ENCODE results near the gene TMEM178B.

Gene TMEM178B

DNA sequence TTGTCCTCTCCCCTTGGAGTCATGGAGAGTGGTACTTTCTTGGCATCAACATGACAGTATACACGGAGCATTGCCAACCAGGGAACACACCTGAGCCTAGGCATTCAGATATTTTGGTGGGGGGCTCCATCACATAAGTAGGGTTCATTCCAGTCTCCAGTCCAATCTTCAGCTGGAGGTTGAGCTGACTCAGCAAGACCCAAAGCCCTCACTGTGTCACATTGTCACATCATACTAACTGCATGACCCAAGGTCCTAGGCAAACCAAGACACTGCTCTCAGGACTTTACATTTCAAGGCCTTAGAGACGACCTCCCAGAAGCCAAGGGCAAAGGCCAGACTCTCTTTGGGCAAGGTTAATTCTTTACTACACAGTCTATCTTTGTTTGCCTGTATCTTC is 190.1 kb downstream of the TMEM178B start:
- in situ Hi-C loops (cut with HindIII; ENCODE audit: low sequenced_read_pairs) = loop anchor here (5.0 kb wide), 1 partner anchor 53 kb away; no protein-coding TSS in a partner anchor
- H3K4me3 ChIP-seq (ENCODE audit: low read depth, low read length) = no peak overlapping the region
- TF ChIP-seq, protein P1, sequence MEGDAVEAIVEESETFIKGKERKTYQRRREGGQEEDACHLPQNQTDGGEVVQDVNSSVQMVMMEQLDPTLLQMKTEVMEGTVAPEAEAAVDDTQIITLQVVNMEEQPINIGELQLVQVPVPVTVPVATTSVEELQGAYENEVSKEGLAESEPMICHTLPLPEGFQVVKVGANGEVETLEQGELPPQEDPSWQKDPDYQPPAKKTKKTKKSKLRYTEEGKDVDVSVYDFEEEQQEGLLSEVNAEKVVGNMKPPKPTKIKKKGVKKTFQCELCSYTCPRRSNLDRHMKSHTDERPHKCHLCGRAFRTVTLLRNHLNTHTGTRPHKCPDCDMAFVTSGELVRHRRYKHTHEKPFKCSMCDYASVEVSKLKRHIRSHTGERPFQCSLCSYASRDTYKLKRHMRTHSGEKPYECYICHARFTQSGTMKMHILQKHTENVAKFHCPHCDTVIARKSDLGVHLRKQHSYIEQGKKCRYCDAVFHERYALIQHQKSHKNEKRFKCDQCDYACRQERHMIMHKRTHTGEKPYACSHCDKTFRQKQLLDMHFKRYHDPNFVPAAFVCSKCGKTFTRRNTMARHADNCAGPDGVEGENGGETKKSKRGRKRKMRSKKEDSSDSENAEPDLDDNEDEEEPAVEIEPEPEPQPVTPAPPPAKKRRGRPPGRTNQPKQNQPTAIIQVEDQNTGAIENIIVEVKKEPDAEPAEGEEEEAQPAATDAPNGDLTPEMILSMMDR (IDR thresholded peaks at IDR 0.05; ENCODE audit: low read depth, low read length, missing control alignments) = no peak
- no peak for DNase-seq (ENCODE audit: low read depth)

DNA sequence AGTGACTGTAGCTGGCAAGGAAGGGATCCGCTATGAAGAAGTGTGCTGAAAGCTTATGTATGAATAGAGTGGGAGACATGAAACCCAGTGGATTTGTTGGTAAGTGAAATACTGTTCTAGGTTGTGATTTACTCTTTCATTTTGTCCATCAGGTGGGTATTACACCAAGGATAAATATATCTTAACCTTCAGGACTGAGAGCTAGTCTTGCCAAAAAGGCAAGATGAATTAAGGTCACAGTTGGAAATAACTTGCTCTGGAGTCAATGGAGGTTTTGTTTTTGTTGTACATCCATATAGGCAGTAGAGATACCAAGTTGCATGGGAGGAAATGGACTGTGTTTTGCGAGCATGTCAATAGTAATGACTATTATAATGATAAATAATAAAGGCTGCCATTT is 190.6 kb downstream of the TMEM178B start:
- TF ChIP-seq, protein P1 (IDR thresholded peaks at IDR 0.05; ENCODE audit: low read depth, low read length, missing control alignments) = no peak
- no peak for DNase-seq (ENCODE audit: low read depth)
- no peak overlapping the region for H3K4me3 ChIP-seq (ENCODE audit: low read depth, low read length)
- in situ Hi-C loops (cut with HindIII; ENCODE audit: low sequenced_read_pairs) = loop anchor here (5.0 kb wide), 1 partner anchor 53 kb away; no protein-coding TSS in a partner anchor

DNA sequence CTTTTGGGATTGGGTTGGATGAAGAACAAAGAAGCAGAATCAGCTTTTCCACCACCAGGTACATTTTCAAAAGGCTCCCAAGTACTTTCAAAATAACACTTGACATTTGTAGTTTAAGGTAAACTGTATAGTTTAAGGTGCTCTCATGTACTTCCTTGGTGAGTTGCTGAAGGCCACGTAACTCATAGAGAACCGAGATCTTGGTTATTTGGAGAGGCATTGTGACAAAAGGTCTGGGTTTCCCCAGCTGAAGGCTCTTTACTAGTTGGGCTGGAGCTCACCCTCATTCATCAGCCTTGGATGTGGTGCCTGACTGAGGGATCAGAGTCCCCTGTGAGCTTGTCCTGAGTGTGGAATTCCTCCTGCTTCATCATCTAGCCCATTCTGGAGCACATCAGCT is 191.8 kb downstream of the TMEM178B start:
- DNase-seq (ENCODE audit: low read depth) = no peak
- TF ChIP-seq, protein P1 (IDR thresholded peaks at IDR 0.05; ENCODE audit: low read depth, low read length, missing control alignments) = no peak
- in situ Hi-C loops (cut with HindIII; ENCODE audit: low sequenced_read_pairs) = no loop called here
- H3K4me3 ChIP-seq (ENCODE audit: low read depth, low read length) = no peak overlapping the region

DNA sequence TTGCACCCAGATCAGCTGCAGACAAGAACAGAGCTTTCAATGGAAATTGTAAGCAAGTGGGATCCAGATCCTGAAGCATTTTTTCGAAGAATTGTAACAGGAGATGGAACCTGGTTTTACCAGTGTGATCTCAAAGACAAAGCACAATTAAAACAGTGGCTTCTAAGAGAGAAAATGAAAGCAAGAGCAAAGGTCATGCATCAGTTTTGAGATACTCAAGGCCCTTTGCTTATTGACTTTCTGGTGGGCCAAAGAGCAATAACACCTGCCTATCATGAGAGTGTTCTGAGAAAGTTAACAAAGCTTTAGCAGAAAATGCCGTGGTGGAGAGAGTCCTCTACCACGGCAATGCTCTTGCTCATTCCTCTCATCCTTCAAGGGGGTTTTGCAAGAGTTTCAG is 194.8 kb downstream of the TMEM178B start:
- in situ Hi-C loops (cut with HindIII; ENCODE audit: low sequenced_read_pairs) = no loop called here
- TF ChIP-seq, protein P1 (IDR thresholded peaks at IDR 0.05; ENCODE audit: low read depth, low read length, missing control alignments) = no peak

DNA sequence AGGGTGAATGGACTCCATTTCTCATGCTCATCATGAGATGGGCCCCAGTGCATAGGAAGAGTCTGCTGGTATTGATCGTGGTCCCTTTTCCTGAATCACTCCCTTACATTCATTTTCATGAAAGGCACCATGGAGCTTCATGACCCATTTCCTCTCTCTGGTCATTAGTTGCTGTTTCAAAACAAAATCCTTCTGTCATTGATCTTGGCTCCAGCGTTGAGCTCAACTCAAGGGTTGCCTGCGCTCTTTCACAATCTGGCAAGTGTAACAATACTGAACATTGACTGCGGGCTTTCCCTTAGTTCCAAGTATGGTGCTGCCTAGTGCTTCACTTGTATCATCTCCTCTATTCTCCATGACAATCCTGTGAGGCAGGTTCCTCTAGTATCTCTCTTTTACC is 197.6 kb downstream of the TMEM178B start:
- no peak for DNase-seq (ENCODE audit: low read depth)
- in situ Hi-C loops (cut with HindIII; ENCODE audit: low sequenced_read_pairs) = no loop called here
- no peak overlapping the region for H3K4me3 ChIP-seq (ENCODE audit: low read depth, low read length)
- TF ChIP-seq, protein P1 (IDR thresholded peaks at IDR 0.05; ENCODE audit: low read depth, low read length, missing control alignments) = no peak

More for the DNA sequence above, 194.8 kb downstream of the TMEM178B start:
- DNase-seq (ENCODE audit: low read depth) = no peak
- no peak overlapping the region for H3K4me3 ChIP-seq (ENCODE audit: low read depth, low read length)

DNA sequence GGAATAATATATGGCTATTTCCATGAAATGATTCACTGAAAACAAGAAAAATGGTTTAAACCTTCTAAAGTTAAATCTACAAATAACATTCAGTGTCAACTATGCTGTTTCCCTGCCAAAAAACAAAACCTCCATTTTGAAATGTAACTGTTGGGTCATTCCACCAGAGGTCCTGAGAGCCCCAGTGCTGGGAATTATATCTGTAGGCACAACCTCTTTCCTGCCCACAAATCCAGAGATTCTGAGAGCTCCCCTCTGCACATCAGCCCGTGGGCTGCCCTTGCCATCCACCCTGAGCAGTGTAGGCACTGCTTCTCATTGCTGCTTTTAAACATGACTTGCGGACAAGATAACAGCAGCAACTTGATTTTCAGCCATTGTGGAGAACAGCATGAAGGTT is 198.6 kb downstream of the TMEM178B start:
- no peak overlapping the region for H3K4me3 ChIP-seq (ENCODE audit: low read depth, low read length)
- TF ChIP-seq, protein P1 (IDR thresholded peaks at IDR 0.05; ENCODE audit: low read depth, low read length, missing control alignments) = no peak
- in situ Hi-C loops (cut with HindIII; ENCODE audit: low sequenced_read_pairs) = no loop called here
- DNase-seq (ENCODE audit: low read depth) = no peak

DNA sequence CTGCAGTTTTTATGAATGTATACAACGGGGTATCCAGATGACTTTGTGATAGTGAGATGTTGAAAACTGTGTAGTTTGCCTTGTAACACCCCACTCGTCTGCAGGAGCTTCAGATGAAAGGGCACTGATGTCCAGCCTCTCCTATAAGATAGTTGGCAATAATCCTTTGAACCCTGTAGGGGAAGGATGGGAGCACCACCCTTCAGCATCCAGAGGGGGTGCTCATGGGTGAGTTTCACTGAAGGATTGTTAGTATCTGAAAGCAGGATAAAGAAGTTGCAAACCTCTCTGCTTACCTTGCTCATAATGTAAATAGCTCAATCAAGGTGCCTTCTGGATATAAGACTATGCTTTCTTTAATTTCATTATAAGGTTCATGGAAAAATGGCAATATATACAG is 201.5 kb downstream of the TMEM178B start:
- TF ChIP-seq, protein P1 (IDR thresholded peaks at IDR 0.05; ENCODE audit: low read depth, low read length, missing control alignments) = no peak
- in situ Hi-C loops (cut with HindIII; ENCODE audit: low sequenced_read_pairs) = no loop called here
- no peak for DNase-seq (ENCODE audit: low read depth)
- no peak overlapping the region for H3K4me3 ChIP-seq (ENCODE audit: low read depth, low read length)
